Fibroblast of pulmonary artery (primary cell): ENCODE measurements around the gene BAG1.

ENCODE experiments used
- DNase-seq: peaks from one replicate; pipeline ENCODE4 v3.0.0-alpha.2; 2010; ENCODE audit warnings: low read depth
- H3K4me3 ChIP-seq: replicated peaks from 2 replicates; pipeline ENCODE4 v1.5.1; 2011; ENCODE audit warnings: low read depth, mild to moderate bottlenecking, control low read depth, low read length, moderate library complexity
- TF ChIP-seq, protein P1 (sequence below): IDR thresholded peaks from 2 replicates; pipeline ENCODE4 v1.5.1; 2011; ENCODE audit warnings: mild to moderate bottlenecking, control low read depth, low read length, inconsistent platforms; ENCODE audit errors: missing control alignments

The BAG1 gene

GRCh38 chr9:33236571-33236970 lies 27.9 kb downstream of the BAG1 start:
- DNase-seq = no peak
- TF ChIP-seq, protein P1, sequence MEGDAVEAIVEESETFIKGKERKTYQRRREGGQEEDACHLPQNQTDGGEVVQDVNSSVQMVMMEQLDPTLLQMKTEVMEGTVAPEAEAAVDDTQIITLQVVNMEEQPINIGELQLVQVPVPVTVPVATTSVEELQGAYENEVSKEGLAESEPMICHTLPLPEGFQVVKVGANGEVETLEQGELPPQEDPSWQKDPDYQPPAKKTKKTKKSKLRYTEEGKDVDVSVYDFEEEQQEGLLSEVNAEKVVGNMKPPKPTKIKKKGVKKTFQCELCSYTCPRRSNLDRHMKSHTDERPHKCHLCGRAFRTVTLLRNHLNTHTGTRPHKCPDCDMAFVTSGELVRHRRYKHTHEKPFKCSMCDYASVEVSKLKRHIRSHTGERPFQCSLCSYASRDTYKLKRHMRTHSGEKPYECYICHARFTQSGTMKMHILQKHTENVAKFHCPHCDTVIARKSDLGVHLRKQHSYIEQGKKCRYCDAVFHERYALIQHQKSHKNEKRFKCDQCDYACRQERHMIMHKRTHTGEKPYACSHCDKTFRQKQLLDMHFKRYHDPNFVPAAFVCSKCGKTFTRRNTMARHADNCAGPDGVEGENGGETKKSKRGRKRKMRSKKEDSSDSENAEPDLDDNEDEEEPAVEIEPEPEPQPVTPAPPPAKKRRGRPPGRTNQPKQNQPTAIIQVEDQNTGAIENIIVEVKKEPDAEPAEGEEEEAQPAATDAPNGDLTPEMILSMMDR = no peak

GRCh38 chr9:33234511-33235467 lies 29.7 kb downstream of the BAG1 start:
- TF ChIP-seq, protein P1 = no peak
- peak; percentile 22 for DNase-seq

More at GRCh38 chr9:33236571-33236970, 27.9 kb downstream of the BAG1 start:
- no peak overlapping the region for H3K4me3 ChIP-seq

GRCh38 chr9:33233626-33234342 lies 30.7 kb downstream of the BAG1 start:
- peak; percentile 90 for DNase-seq
- TF ChIP-seq, protein P1 = no peak

More at GRCh38 chr9:33234511-33235467, 29.7 kb downstream of the BAG1 start:
- no peak overlapping the region for H3K4me3 ChIP-seq

DNA sequence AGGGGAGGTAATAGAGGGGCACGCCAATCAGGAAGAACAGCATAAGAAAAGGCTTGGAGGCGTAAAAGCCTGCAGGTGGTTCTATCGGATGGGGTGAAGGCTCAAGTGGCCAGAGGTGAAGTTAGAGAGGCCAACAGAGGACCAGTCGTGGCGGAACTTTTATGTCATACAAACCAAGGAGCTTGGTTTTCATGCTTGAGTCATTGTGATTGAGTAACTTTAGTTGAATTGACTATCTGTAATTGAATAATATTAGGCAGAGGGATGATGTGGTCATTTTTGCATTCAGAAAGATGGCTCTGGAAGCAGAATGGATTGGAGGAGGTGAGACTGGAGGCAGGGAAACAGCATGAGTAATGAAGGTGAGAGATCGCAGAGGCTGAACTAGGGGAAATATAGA lies 31.7 kb downstream of the BAG1 start:
- TF ChIP-seq, protein P1 = no peak
- no peak overlapping the region for H3K4me3 ChIP-seq
- DNase-seq = no peak

More at GRCh38 chr9:33233626-33234342, 30.7 kb downstream of the BAG1 start:
- H3K4me3 ChIP-seq = no peak overlapping the region

DNA sequence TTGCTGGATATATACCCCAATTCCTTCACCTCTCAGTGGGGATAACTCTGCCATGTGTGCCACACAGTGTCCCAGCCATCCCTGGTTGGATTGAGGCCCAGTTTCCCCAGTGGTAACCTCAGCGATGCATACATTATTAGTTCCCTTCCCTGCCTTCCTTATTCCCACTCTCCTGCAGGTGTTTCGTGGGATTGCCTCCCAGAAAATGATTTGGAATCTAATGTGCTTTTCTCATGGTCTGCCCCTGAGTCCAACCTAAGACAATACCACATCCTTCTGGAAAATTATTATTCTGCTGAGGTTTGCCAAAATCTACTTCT lies 32.9 kb downstream of the BAG1 start:
- TF ChIP-seq, protein P1 = no peak
- DNase-seq = no peak
- H3K4me3 ChIP-seq = no peak overlapping the region

GRCh38 chr9:33230756-33231622 lies 33.5 kb downstream of the BAG1 start:
- DNase-seq = no peak

More at GRCh38 chr9:33230756-33231622, 33.5 kb downstream of the BAG1 start:
- no peak overlapping the region for H3K4me3 ChIP-seq
- TF ChIP-seq, protein P1 = no peak
